Stimulated activated CD8-positive, alpha-beta memory T cell treated with anti-CD3 and anti-CD28 coated beads, Interleukin-12 subunit alpha, Interleukin-12 subunit beta, amount 100 ng/mL, for 24 hours (primary cell): ENCODE measurements around the gene ST6GALNAC6.
"Not testable (repeated sequence)": the region's sequence is repeated elsewhere in the genome, so short reads cannot be mapped to it uniquely, and the experiment has no call there.

ENCODE experiments used
- DNase-seq: peaks from one replicate; pipeline ENCODE4 v3.0.0-alpha.2; 2020; ENCODE audit errors: extremely low read depth

ST6GALNAC6 gene

GRCh38 chr9:127893392-127893791 lies 6.0 kb downstream of the ST6GALNAC6 start:
- DNase-seq = no peak

- DNase-seq = no peak
Measured at GRCh38 chr9:127892831-127893230, 6.6 kb downstream of the ST6GALNAC6 start.

GRCh38 chr9:127890053-127890452 lies 9.3 kb downstream of the ST6GALNAC6 start:
- no peak for DNase-seq

GRCh38 chr9:127887792-127888191 lies 11.6 kb downstream of the ST6GALNAC6 start:
- DNase-seq = no peak

GRCh38 chr9:127886401-127886972 lies 12.9 kb downstream of the ST6GALNAC6 start:
- DNase-seq = no peak

DNA sequence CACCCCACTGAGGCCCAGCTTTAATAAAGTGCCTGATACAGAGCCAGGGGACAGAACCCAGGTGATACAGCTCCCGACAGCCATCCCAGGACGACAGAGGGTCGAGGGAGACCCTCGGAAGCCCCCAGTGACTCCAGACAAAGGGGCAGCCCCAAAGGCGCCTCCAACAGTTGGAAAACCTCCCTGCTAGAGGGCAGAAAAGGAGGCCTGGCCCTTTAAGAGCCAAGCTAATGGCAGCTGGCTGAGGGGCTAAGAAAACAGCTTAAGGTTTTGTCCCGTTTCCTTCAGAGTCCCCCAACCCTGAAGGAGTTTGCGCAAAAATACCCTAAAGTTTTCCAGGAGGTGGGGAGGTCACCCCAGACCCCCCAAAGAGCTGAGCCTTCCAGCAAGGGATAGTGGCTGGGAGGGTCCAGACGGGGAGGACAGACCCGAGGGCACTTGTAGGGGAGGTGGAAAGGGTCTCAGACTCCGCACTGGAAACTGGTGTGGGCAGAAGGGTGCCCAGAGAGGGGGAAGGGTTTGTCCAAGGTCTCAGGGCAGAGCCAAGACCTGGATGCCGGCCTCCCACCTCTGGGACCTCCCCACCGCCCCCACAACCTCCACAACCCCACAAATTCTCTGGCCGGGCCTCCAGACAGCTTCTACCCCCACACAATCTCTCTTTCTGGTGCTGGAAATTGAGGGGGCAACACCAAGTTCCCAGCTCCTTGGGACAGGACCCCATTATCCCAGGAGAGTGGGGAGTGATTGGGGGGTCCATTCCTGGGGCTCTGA lies 13.7 kb downstream of the ST6GALNAC6 start:
- DNase-seq = no peak

DNA sequence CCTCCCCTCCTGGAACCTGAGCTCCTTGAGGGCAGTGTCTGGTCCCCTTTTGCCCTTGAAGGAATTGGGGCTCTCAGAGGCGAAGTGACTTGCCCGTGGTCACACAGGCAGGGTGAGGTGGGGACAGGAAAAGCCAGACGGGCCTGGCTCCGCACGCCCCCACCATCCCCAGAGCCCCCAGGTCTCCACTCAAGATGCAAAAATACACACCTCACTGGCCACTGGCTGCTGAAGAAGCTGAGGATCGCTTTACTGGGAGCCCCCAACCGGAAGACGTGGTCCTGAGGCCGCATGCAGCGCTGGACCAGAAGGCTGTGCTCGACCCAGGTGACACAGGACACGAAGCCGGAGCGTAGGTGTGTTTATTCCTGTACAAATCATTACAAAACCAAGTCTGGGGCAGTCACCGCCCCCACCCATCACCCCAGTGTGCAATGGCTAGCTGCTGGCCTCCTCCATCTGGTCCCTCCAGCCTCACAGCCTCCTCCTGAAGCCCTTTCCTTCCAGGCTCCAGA lies 14.4 kb downstream of the ST6GALNAC6 start:
- DNase-seq = no peak

GRCh38 chr9:127884427-127884911 lies 14.9 kb downstream of the ST6GALNAC6 start:
- no peak for DNase-seq

DNA sequence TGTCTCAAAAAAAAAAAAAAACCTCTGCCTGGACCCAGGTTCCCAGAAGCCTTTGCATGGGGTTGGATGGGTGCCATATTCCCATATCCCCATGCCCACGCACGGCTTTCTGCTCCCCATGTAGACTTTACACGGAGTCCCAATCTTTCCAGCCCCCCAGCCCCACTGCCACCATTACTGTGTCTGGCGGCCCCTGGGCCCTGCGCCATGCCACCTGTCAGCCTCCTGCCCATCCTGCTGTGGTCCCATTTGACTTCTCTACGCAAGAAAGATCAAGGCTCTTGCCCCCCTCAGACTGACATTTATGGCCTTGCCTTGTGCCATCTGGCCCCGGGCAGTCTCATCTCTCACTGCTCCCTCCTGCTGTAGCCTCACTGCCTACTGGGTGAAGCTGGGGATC lies 15.4 kb downstream of the ST6GALNAC6 start:
- DNase-seq = no peak

DNA sequence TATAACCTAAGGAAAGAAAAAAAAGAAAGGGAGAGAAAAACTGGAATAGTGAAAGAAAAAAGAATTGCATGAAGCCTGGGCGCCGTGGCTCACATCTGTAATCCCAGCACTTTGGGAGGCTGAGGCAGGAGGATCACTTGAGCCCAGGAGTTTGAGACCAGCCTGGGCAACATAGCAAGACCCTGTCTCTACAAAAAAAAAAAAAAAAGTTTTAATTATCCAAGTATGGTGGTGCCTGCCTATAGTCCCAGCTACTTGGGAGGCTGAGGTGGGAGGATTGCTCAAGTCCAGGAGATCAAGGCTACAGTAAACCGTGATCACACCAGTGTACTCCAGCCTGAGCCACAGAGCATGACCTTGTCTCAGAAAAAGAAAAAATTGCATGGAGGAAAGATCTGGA lies 17.7 kb downstream of the ST6GALNAC6 start:
- DNase-seq = not testable (repeated sequence)

GRCh38 chr9:127880143-127880542 lies 19.3 kb downstream of the ST6GALNAC6 start:
- DNase-seq = no peak

GRCh38 chr9:127878652-127879390 lies 20.6 kb downstream of the ST6GALNAC6 start:
- DNase-seq = no peak

GRCh38 chr9:127878001-127878651 lies 21.3 kb downstream of the ST6GALNAC6 start:
- no peak for DNase-seq

DNA sequence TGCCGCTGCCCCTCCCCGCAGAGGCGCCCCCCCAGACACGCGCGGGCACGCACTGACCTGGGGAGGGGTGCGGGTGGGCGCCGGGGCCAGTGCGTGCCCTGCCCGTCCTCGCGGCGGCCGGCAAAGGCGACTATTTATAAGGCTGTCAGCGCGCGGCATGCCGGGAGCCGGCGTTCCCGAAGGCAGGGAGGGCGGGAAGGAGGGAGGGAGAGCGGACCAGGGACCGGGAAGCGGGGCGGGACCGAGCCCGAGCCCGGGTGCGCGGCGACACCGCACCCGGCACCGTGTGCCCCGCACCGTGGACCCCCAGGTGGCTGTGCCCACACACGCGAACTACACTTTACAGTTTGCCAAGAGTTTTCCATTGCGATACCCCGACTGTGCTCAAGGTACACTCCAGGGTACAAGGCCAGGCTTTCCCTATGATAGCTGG lies 21.8 kb downstream of the ST6GALNAC6 start, which contains the start of gene AK1:
Gene AK1, minus strand, starts transcription at position 110 of the 433 bp plus-strand sequence. CDS start 3,058 bp downstream, outside the sequence.
- no peak for DNase-seq

GRCh38 chr9:127876764-127877562 lies 22.4 kb downstream of the ST6GALNAC6 start:
- DNase-seq = no peak

GRCh38 chr9:127876026-127876763 lies 23.2 kb downstream of the ST6GALNAC6 start:
- no peak for DNase-seq

GRCh38 chr9:127875306-127875966 lies 24.0 kb downstream of the ST6GALNAC6 start:
- no peak for DNase-seq

DNA sequence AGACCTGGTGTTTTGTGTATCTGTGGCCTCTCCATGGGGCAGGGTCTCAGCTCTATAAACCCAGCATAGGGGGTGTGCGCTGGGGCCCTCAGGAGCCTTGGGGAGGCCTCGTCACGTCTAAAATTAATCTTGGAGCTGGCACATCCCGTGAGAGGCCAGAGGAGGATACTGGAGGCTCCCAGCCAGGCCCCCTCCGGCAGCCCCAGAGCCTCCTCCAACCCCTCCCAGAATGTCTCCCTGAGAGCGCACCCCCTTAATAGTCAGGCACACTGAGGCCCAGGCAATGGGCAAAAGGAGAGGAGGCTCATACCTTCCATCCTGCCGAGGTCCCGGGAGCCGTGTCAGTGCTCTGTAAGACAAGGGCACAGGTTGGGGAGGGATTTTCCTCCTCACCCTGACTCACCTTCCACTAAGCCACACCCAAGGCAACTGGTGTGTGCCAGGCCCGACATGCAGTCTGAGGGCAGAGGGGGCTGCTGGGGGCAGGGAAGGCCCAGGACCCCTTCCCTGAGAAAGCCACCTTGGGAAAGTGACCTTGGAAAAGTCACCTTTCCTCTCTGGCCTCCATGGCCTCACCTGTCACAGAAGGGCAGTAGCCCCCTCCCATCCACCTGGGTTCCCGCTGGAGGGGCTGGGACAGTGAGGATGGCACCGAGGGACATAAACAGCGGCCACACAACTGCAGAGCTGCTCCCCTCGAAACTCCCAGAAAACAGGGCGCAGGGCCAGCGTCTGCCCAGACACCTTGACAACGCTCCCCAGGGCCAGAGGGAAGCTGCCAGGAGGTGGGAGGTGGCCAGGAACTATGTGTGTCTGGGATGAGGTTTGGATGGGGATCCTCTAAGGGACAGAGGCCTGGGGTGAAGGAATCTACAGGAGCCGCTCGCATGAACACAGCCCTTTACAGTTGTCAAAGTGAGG lies 24.8 kb downstream of the ST6GALNAC6 start:
- DNase-seq = no peak
